ENCODE results near the gene RCBTB2.
A peak's percentile ranks its signal among the peaks of the same experiment; 100 is the strongest.
"Not testable (repeated sequence)": the region's sequence is repeated elsewhere in the genome, so short reads cannot be mapped to it uniquely, and the experiment has no call there.

RCBTB2 gene

DNA sequence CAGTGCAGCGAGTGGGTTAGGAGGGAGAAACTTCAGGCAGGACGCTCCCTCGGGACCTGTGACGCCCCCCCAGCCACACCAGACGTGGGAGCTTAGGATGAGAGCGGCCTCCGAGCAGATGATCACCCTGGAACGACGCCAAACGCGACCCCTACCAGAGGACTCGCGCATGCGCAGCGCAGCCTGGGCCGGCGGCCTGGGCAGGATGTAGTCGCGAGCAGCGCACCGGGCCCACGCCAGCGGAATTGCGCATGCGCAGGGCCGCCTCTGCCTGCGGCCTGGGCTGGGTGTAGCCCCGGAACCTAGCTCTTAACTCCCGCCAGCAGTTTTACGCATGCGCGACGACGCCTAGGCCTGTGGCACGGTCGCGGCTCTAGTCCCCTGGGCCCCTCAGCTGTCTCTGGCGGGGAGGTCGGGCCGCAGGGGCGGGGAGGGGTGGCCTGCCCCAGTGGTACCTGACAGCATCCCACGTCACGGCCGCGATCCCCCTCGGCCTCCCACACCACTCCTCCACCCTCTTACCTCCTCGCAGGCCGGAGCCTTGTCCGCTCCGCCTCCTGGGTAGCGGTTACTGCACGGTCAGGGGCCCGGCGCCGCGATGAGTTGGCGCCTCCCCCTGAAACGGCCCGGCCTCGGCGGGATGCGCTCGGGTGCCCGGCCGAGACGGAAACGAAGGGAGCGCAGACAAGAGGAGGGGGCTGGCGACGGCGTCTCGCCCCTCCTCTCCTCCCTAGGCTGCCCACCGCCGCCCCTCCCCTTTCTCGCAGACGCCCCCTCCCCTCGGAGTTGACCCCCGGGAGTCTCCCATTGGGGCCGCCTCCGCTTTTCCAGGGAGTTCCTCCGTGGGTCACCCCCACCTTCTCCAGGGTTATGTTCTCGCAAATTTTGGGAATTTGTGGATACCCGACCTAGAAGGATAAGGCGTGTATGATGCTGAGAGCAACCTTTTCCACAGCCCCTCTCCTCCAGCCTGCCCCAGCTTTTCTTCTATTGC, at the start of gene RCBTB2:
Gene RCBTB2 (minus strand): TSS at position 575 of the 994 bp plus-strand sequence. CDS start 11,141 bp downstream, outside the sequence.
- peak; percentile 96 for DNase-seq

DNA sequence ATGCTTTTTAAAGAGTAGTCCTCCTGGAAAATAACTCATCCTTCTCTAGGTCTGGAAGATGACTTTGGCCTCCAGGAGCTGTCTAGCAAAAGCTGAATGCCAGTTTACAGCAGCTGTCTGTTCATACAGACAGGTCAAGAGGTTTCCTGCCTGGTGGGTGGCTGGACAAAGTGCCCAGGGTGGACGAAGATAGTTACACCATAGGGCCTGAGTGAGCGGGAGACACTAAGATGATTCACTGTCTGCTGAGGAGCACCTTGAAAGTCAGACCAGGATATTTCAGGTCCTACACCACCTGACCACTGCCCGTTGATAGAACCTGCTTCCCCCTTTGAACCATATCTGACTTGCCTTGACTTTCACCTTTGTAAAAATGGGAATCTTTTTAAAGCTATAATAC, 49.2 kb upstream of the RCBTB2 start:
- no peak for DNase-seq

DNA sequence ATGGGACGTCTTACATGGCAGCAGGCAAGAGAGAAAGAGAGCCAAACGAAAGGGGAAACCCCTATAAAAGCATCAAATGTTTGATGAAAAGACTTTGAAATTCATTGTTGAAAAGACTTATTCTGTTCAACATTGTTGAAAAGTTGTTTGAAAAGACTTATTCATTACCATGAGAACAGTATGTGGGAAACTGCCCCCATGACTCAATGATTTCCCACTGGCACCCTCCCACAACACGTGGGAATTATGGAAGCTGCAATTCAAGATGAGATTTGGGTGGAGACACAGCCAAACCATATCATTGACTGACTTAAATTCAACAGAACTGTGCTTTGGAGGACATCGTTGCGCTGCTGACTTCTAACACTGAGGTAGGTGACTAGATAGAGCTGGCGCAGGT, 48.0 kb upstream of the RCBTB2 start:
- no peak for DNase-seq

DNA sequence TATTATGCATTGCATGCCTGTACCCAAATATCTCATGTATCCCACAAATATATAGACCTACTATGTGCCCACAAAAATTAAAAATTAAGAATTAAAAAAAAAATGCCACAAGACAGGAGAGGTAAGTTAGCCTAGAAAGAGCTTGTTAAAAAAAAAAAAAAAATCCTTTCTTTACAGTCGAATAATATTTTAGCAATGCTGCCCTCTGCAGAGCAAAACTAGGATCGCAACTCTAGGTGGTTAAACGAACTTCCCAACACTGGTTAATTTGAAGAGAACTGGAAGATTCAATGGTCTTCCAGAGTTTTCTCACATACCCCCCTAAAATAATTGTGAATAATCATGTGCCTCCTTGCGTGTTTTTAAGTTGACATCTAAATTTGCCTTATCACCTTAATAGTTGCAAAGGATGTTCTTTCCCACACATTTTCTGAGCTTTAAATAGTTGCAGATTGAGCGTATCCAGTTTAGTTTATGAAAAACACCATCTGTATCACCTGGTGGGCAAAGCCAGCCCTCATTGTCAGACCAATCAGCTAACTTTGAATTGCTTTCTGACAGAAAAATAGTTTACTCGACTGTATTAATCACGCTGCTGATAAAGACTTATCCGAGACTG, 47.4 kb upstream of the RCBTB2 start:
- DNase-seq: peak; percentile 53

DNA sequence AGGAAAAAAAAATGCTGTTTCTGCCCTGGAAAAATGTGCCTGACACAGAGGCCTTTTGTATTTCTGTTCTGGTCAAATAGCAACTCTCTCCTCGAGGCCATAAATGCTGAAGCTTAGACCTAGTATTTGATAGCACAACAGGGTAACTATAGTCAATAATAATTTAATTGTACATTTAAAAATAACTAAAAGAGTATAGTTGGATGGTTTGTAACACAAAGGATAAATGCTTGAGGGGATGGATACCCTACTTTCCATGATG, 47.0 kb upstream of the RCBTB2 start:
- DNase-seq: not testable (repeated sequence)

DNA sequence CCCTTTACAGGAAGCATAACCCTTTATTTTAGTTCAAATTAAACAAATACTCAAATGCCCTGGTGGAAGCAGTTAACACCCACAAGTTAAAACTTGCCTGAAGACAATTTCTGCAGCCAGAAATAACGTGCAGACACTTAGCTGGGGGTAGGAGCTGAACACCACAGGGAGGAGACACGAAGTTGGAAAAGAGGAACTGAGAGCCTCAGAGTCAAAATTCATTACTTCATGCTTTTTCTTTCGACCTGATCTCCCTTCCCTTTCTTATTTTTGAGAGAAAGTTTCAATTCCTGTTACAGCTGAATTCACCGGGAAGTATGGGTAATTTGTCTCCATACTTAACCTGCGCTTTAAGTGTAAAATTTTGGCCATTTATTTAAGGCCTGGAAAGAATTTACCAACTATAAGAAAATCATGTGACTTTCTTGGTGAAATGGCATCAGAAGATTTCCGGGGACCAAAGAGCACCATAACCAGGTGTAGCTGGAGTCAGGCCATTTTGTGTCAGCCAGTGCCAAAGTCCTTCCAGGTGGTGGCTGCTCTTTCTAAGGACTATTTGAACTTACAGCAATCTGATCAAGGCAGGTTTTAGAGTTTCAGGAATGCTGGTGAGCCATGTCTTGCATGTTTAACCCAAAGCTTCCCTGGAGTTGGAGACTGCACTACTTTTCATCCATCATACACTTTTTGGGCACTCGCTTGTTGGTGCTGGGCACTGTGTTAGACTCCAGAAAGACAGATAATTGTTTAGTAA, 46.5 kb upstream of the RCBTB2 start:
- no peak for DNase-seq

DNA sequence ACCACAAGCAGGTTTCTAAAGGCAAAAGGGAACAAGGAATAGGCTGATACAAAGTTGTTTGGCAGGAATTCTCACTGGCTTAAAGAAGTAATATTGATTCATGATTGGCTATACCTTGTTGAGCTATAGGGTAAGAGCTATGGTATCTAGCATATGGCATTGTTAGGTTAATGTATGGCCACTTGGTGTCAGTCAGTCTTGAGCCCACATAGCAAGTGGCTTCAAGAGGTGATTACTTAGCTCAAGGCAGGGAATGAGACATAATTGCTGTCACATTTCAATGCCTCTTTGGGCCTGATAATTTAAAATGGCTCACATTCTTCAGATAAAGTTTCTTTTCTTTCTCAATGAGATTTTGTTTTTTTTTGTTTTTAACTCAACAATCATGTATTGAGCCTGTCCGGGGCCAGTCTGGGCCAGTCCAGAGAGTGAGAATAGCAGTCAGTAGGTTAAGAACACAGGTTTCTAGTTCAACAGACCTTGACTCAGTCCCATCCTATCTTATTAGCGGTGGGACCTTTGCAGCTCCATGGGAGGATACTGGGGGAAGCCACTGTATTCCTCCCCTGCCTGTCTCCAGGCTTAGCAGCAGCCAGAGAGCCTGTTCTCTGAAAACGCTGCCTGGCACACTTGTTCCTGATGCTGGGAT, 45.8 kb upstream of the RCBTB2 start:
- no peak for DNase-seq

DNA sequence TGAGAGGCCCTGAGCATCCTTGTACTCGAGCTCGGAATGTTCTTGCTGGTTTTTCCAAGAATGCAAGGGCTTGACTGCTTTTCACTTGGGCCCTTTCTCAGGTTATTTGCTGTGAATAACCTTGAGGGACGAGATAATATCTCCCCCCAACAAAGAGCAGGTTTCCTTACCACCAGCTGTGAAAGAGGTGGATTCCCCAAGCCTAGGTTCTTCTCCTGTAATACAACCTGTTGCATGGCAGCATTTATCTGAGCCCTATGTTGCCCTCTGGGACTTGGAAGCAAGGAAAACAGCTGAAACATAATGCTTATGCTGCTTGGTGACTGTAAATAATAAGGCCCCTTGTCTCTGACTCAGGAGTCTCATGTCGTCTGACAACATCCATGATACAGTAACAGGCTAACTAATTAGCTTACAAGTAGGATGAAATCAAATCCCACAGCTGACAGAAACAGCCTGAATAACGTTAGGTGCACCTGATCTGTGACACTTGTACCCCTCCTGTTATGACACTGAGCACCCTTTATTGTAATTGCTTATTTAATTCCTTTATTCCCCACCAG, 43.6 kb upstream of the RCBTB2 start:
- no peak for DNase-seq

DNA sequence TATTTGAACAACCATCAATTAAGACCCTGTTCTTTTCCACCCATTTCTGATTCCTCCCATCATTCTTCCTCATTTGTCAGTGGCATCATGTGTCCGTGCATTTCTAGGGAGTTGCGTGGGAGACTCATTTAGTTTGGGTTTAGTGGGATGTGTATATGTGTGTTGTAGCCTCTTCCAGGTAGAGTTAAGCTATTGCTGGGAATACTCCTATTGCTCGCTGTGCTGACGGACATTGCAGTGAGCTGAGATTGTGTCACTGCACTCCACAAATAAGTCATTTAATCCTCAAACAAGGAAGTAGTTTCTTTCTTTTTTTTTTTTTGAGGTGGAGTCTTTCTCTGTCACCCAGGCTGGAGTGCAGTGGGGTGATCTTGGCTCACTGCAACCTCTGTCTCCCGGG, 42.2 kb upstream of the RCBTB2 start:
- DNase-seq: no peak

DNA sequence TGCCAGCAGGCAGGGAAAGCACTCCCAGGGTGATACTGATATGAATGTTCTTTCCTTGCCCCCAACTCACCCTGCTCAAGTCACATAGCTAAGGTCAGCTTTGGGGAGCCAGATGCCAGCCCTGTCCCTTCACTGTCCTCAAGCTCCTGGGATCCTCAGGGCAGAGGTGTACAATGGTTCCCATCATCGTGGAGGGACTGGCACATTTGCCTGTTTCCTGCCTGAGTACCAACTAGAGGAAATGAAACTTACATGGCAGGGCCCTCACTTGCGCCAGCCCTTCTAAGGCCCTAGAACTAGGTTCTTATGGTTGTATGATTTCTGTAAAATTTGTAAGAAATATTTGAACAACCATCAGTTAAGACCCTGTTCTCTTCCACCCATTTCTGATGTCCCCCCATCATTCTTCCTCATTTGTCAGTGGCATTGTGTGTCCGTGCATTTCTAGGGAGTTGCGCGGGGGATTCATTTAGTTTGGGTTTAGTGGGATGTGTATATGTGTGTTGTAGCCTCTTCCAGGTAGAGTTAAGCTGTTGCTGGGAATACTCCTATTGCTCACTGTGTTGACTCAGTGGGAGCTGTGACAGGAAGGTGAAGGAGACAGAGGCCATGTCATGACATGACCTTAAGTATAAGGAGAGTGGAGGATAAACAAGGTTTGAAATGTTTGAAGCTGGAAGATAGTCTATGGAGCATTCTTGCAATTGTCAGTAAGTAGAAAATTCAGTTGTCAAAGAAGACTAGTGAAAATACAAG, 41.3 kb upstream of the RCBTB2 start:
- no peak for DNase-seq

DNA sequence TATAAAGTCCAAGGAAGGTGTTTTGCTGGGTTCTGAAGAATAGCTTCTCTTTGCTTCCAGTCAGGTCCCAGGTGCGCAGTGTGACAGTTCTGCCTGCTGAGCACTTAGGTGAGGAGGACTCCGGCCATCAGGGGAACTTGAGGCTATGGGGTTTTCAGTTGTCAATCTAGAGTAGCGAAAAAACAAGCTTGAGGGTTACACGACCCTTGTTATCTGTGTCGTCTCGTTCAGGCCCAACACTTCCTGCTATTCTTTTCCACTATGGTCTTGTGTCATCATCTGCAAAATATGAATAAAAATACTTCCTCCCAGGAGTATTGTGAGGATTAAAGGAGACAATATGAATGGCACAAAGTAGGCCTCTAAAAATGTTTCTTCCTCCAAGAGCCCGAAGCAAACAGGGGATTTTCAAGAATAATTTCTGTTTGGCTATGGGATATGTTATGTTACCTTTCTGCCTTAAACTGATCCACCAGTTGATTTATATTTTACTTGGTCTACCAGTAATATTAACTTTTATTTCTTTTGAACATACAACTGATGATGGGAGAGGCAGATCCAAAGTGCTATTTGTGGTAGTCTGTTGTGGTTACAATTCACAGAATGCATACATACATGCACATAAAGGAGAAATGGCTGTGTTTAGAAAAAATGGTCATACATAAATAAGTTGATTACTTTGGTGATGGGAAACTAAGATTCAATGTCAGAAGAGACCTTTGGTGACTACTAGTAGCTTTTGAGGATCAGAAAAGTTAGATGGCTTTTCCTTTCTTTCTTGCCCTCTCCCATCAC, 40.5 kb upstream of the RCBTB2 start:
- no peak for DNase-seq

DNA sequence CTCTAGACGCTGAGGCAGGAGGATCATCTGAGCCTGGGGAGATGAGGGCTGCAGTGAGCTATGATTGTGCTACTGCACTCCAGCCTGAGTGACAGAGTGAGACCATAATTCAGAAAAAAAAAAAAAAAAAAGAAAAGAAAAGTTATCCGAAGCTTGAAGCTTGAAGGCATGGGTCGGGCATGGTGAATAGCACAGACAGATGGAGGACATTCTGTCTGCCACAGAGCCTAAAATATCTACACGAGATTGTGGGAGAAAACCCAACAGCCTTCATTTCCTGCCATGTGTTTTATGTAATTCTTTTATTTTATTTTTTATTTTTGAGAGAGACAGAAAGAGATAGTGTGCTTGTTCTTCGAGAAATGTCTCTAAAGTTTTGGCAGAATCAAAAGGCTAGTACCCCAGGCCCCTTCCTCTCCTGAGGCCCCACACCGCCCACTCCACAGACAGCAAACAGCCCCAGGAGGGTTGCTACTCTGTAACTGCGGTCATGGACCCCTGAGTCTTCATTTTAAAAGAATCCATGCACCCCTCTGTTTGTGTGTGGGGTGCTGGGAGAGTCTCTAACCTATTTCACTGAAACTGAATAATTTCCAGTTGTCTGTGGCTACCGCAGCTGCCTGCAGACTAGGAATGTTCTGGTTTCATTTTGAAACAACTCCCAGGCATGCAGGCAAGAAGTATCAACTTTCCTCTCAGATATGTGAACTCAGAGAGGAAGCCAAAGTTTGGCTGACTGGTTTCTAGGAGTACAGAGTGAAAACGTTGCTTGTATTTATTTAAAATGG, 38.4 kb upstream of the RCBTB2 start:
- DNase-seq: no peak

DNA sequence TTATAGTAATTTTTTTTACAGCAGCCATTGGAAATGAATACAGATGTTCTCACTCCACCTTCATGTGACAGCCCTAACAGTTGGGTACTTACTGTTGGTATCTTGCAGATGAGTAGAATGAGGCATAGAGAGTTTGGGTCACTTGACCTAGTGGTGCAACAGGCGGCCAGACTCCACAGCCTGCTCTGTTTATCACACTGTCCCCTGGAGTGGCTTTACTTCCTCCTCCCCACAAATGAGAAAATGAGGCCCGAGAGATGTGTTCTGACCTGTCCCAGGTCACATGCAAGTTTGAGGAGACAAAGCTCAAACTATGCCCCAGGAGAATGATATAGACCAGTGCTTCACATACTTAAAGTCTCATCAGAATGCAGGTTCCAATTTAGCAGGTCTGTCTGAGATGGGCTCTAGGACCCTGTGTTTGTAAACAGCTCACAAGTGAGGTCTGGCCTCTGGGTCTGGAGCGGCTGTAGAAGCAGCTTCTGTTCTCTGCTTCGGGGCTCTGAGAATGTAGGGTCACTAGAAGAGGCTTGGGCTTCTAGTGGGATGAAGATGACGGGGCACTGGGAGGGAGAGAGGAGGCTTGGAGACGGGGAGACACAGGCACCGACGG, 37.4 kb upstream of the RCBTB2 start:
- no peak for DNase-seq

DNA sequence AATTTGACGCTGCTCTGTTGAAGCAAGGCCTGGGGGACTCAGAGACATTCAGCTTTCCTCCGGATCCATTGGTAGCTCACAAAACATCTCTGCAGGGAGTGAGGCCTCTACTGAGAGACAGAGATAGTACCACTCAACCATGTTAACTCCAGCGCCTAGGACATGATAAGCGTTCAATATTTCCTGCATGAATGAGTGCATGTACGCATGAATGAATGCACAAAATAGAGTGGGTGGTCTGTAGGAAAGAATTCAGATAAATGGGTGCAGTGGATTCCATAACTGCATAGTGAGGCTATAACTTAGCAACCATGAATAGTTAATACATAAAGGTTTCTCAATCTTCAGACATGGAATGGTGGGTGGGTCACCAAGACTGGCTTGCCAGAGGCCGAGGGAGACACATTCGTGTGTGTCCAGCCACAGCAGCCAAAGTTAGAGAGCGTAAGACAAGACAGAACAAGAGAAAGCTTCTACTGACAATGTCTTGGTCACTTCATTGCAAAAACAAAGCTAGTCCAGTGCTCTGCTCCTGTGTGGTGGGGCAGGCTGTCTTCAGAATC, 36.3 kb upstream of the RCBTB2 start:
- no peak for DNase-seq

DNA sequence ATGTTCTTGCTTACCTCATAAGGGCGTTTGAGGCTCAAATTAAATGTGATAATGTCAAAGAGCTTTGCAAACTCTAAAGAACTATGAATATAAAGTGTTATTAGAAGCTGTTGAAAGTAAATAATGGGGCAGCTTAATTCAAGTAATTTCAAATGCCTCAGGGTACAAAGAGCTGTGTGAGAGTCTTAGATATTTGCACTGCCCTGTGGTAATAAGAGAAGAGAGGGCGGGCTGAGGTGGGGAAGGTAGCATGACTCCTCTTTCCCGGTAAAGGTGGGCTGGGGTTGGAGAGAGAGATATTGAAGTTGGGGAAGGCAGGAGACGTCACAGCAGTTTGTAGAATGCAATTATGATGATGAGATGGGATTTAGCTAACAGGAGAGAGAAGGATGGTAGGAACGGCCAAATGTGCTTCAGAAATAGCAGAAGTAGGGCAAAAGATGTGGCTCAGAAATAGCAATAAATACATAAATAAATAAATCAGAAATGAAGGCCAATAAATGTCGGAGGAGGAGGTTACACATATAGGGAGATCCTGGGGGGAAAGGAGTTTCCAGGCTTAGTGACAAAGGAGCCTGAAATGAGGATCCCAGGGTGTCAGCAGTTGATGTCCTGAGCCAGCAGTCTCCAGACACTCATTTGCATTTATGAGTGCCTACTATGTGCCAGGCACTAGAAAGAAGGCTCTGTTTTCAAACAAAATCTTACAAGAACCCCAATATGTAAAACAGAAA, 35.7 kb upstream of the RCBTB2 start:
- no peak for DNase-seq

DNA sequence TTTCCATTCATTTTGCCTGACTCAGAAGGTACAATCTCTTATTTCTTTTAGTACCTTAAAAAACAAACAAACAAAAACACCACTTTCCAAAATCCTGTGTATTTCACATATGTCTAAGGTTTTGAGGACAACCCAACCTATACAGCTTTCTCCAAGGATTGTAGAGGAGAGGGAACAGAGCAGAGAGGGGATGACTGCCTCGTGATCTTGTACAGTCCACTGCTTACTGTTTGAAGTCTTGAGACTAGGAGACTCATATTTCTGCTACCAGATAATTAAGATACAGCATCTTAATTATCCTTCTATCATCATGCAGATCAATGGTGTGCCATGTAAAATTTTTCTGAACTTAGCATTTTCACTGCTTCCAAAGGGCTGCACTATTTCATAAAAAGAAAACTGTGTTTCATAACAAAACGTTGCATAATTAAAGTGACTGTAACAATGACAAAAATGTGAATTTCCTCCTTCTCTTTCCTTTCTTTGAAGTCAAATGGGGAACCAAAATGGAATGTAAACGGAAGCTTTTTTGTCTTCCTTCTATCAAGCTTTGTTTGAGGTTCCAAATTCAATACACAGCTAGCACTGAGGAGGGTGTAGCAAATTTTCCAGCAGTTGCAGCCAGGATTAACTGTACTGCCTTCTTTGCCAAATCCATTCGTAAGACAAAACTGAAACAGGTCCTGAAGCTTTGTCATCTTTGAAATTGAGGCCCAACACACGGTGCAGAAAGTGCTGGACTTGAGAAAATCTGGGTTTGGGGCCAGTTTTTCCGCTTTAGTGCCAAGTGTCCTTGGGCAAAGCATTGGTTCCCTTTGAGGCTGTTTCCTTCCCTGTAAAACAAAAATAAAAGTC, 34.9 kb upstream of the RCBTB2 start:
- no peak for DNase-seq

DNA sequence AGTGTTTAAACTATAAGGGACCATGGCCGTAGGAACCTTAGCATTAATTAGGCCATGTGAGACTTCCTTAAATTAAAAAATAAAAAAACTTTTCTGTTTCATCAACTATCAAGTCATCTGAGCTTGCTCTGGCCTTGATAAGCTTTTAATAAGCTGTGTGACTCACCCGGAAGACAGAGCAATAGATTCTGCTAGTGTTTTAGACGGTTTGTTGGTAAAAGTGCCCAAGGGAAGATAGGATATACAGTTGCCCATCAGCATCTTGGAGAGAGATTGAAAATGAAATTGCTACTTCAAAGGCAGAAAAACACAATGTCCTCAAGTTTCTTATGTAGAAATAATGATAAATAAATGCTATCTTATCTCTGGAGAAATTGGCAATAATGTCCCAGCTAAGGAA, 31.2 kb upstream of the RCBTB2 start:
- no peak for DNase-seq

DNA sequence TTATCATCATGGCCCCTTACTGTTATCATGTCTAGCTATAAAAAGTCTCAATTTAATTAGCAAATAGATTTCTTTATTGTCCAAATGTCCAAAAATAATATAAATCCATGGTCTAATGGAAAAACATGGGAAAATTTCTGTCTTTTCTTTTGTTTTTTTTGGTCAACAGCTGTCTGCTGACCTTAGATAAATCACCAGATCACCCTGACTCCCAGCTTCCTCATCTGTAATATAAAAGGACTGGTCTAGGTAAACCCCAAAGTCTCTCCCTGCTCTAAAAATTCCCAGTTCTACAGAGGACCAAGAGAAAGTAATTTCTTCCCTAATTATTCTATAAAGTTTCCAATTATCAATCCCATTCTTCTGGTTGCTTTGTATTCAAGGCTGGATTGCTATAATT, 30.7 kb upstream of the RCBTB2 start:
- DNase-seq: no peak
